Left lobe of liver (tissue), 2 donors: Measurements from ENCODE around the gene CTNND1. TPM values are rescaled to one million over a fixed set of nuclear protein-coding genes. Genes with fewer than 3 reads are reported as not detected.
A peak's percentile ranks its signal among the peaks of the same experiment; 100 is the strongest.
"Not testable (repeated sequence)": the region's sequence is repeated elsewhere in the genome, so short reads cannot be mapped to it uniquely, and the experiment has no call there.

ENCODE experiments used
- ATAC-seq: fragments of 200-7000 bp; cut with Tn5 transposase; one replicate; pipeline ENCODE4 v1.9.1; 2020; ENCODE audit warnings: mild to moderate bottlenecking, moderate library complexity
- DNase-seq: peaks from one replicate; pipeline ENCODE4 v3.0.0-alpha.2; 2020; ENCODE audit warnings: low spot score
- total RNA-seq: library from RNA; stranded (reverse); gene quantifications from one replicate; pipeline ENCODE4 v1.2.1, GENCODE V29; 2021
- donor health status: DM: no; HTN: no; CAD: no; lungs with moderate emphysema.
- donor health status: DM: no; HTN: yes; CAD: no.

CTNND1 gene
- total RNA-seq: 98.1 TPM

GRCh38 chr11:57761301-57762234, at the start of gene CTNND1:
CTNND1 (plus strand) TSS chr11:57761802; CDS start chr11:57791479, 29,677 bp downstream.
- ATAC-seq: peak; percentile 97
- DNase-seq: peak; percentile 89

GRCh38 chr11:57712256-57713150, 49.1 kb upstream of the CTNND1 start, which contains the start of gene TMX2:
TMX2 (plus strand) TSS chr11:57712593; CDS start chr11:57712619, 26 bp downstream.
- ATAC-seq (peak; percentile 91), DNase-seq (peak; percentile 93)

- ATAC-seq (no peak), DNase-seq (no peak)
Observed at GRCh38 chr11:57713835-57714234, 47.8 kb upstream of the CTNND1 start.

GRCh38 chr11:57716726-57717125, 44.9 kb upstream of the CTNND1 start:
- DNase-seq, ATAC-seq: not testable (repeated sequence)

- no peak for DNase-seq
- ATAC-seq: no peak
Observed at GRCh38 chr11:57727185-57727584, 34.4 kb upstream of the CTNND1 start.

- no peak for DNase-seq
- no peak for ATAC-seq
Observed at GRCh38 chr11:57728829-57729228, 32.8 kb upstream of the CTNND1 start.

GRCh38 chr11:57729479-57729878, 32.1 kb upstream of the CTNND1 start:
- DNase-seq: no peak
- no peak for ATAC-seq

- no peak for DNase-seq
- ATAC-seq: no peak
Observed at GRCh38 chr11:57732661-57733060, 28.9 kb upstream of the CTNND1 start.

- DNase-seq (no peak), ATAC-seq (no peak)
Observed at GRCh38 chr11:57735619-57736298, 25.8 kb upstream of the CTNND1 start.

- DNase-seq: peak; percentile 97
- ATAC-seq: peak; percentile 99
Observed at GRCh38 chr11:57741132-57742086, 20.2 kb upstream of the CTNND1 start, which contains the start of gene SELENOH. SELENOH (plus strand) TSS chr11:57741491; CDS start chr11:57741596, 105 bp downstream.

- no peak for ATAC-seq
Observed at GRCh38 chr11:57742087-57742452, 19.5 kb upstream of the CTNND1 start.

GRCh38 chr11:57744357-57744756, 17.2 kb upstream of the CTNND1 start:
- ATAC-seq (no peak), DNase-seq (no peak)

More at GRCh38 chr11:57742087-57742452, 19.5 kb upstream of the CTNND1 start:
- DNase-seq: no peak

- ATAC-seq (no peak), DNase-seq (no peak)
Observed at GRCh38 chr11:57745206-57745605, 16.4 kb upstream of the CTNND1 start.

GRCh38 chr11:57746920-57747319, 14.7 kb upstream of the CTNND1 start:
- DNase-seq (no peak), ATAC-seq (no peak)

- no peak for ATAC-seq
Observed at GRCh38 chr11:57751176-57751575, 10.4 kb upstream of the CTNND1 start.

GRCh38 chr11:57751676-57752253, 9.8 kb upstream of the CTNND1 start, which contains the start of gene BTBD18:
BTBD18 (minus strand) TSS chr11:57751819; CDS start chr11:57751188, 631 bp downstream.
- DNase-seq (no peak), ATAC-seq (peak; percentile 96)

More at GRCh38 chr11:57751176-57751575, 10.4 kb upstream of the CTNND1 start:
- DNase-seq: no peak

- DNase-seq (no peak), ATAC-seq (no peak)
Observed at GRCh38 chr11:57752954-57753353, 8.6 kb upstream of the CTNND1 start.

GRCh38 chr11:57758174-57758573, 3.4 kb upstream of the CTNND1 start:
- ATAC-seq (no peak), DNase-seq (no peak)
